ENCODE measurements around the gene COX6A2. TPM values are rescaled to one million over a fixed set of nuclear protein-coding genes. Genes with fewer than 3 reads are reported as not detected.

Gene COX6A2
- total and polyA plus RNA-seq, 2 donors (not counting 3 experiments of a cell fraction or from before 2014, with no cell fraction given) = not detected

- peaks cover 32% of the 10 kb centered on the region for H3K79me2 ChIP-seq (ENCODE audit: control insufficient read depth, insufficient read depth, low read length)
- peak overlapping the region; percentile 13 for H3K27ac ChIP-seq (ENCODE audit: insufficient read depth, low read depth, low read length)
- FAIRE-seq (no peak), DNase-seq (ENCODE audit: low read depth, low spot score) (no peak)
- intact Hi-C loops (cut with micrococcal nuclease) (no loop called here), dilution Hi-C loops (cut with MboI; ENCODE audit: extremely low pct_ligation_motif_present, low sequenced_read_pairs) (no loop called here)
- H2AFZ ChIP-seq (ENCODE audit: low read depth, low read length) = no peak overlapping the region
- H3K27me3 ChIP-seq (ENCODE audit: control insufficient read depth in 2 of 2, insufficient read depth in 2 of 2, low read length in 2 of 2) = no peaks in the 10 kb centered on the region
- no peak overlapping the region for H3K4me3 ChIP-seq (replicated peaks in 1 of 3; ENCODE audit: insufficient read depth in 1 of 3, low read depth in 1 of 3, low read length in 3 of 3)
- peaks cover 29% of the 10 kb centered on the region for H3K4me1 ChIP-seq (ENCODE audit: control insufficient read depth, extremely low read depth, insufficient read depth, low read length)
- no TSS peak for BruUV-seq (replicated peaks)
- H4K20me1 ChIP-seq (replicated peaks; ENCODE audit: control insufficient read depth, extremely low read depth, insufficient read depth, low read length) = no peaks in the 10 kb centered on the region
- H3K4me2 ChIP-seq (ENCODE audit: insufficient read depth, low read length) = no peak overlapping the region
- TF ChIP-seq POLR2AphosphoS5 (IDR thresholded peaks at IDR 0.05; ENCODE audit: insufficient read depth, low read depth, low read length) (no peak), JUN (IDR thresholded peaks at IDR 0.05; ENCODE audit: borderline replicate concordance, insufficient read depth, insufficient read length, low read depth) (no peak), CTCF (IDR thresholded peaks at IDR 0.05; ENCODE audit: extremely low read depth in 1 of 2, insufficient read depth in 1 of 2, low read depth in 1 of 2, low read length in 2 of 2) (no peak)
- H3K9ac ChIP-seq (replicated peaks; ENCODE audit: extremely low read depth, insufficient read depth, low read length) = no peak overlapping the region
- no peaks in the 10 kb centered on the region for H3K9me1 ChIP-seq (replicated peaks; ENCODE audit: control insufficient read depth, extremely low read depth, insufficient read depth, low read length)
- ChIA-PET CTCF (interaction anchor here (1.2 to 3.1 kb wide), 5 partner anchors 10 to 469 kb away, joined by 3 to 39 read pairs (median 4); partner anchors contain the start of genes HSD3B7 and ZNF843), POLR2A (interaction anchor here (1.8 kb wide), 1 partner anchor 11 kb away, joined by 5 read pairs; the partner anchor contains the start of gene ZNF843)
- no peaks in the 10 kb centered on the region for H3K9me3 ChIP-seq (replicated peaks; ENCODE audit: control insufficient read depth, insufficient read depth, low read length)
- no peaks in the 10 kb centered on the region for H3K36me3 ChIP-seq (ENCODE audit: control insufficient read depth in 2 of 2, extremely low read depth in 1 of 2, insufficient read depth in 2 of 2, low read length in 2 of 2)
Measured at GRCh38 chr16:31453255-31454204, 25.4 kb upstream of the COX6A2 start.
